GM19452 (cell line): ENCODE results near the gene PADI4.
"Not testable (repeated sequence)": the region's sequence is repeated elsewhere in the genome, so short reads cannot be mapped to it uniquely, and the experiment has no call there.

Source experiments
- ATAC-seq: cut with Tn5 transposase; IDR thresholded peaks from one replicate; pipeline ENCODE4 v1.9.1; 2021; ENCODE audit not compliant: unreplicated experiment

The PADI4 gene

GRCh38 chr1:17313530-17314309 lies 5.7 kb downstream of the PADI4 start:
- ATAC-seq = no peak

- no peak for ATAC-seq
Measured at GRCh38 chr1:17314491-17314971, 6.5 kb downstream of the PADI4 start.

- ATAC-seq = no peak
Measured at GRCh38 chr1:17315542-17316130, 7.6 kb downstream of the PADI4 start.

- ATAC-seq = no peak
Measured at GRCh38 chr1:17316704-17317103, 8.7 kb downstream of the PADI4 start.

- ATAC-seq = no peak
Measured at GRCh38 chr1:17318262-17318661, 10.3 kb downstream of the PADI4 start.

- ATAC-seq = no peak
Measured at GRCh38 chr1:17319561-17320350, 11.8 kb downstream of the PADI4 start.

- not testable (repeated sequence) for ATAC-seq
Measured at GRCh38 chr1:17321857-17322390, 13.9 kb downstream of the PADI4 start.

- no peak for ATAC-seq
Measured at GRCh38 chr1:17328855-17329254, 20.9 kb downstream of the PADI4 start.

GRCh38 chr1:17329610-17330009 lies 21.6 kb downstream of the PADI4 start:
- ATAC-seq = no peak

- ATAC-seq = no peak
Measured at GRCh38 chr1:17330856-17331255, 22.9 kb downstream of the PADI4 start.

- no peak for ATAC-seq
Measured at GRCh38 chr1:17333081-17333480, 25.1 kb downstream of the PADI4 start.

- ATAC-seq = no peak
Measured at GRCh38 chr1:17335821-17336710, 28.1 kb downstream of the PADI4 start.

- no peak for ATAC-seq
Measured at GRCh38 chr1:17338706-17339493, 30.9 kb downstream of the PADI4 start.

GRCh38 chr1:17339521-17339920 lies 31.5 kb downstream of the PADI4 start:
- no peak for ATAC-seq

- no peak for ATAC-seq
Measured at GRCh38 chr1:17340358-17340757, 32.4 kb downstream of the PADI4 start.

- no peak for ATAC-seq
Measured at GRCh38 chr1:17342014-17342441, 34.0 kb downstream of the PADI4 start.

GRCh38 chr1:17345506-17345905 lies 37.5 kb downstream of the PADI4 start:
- ATAC-seq = not testable (repeated sequence)

- no peak for ATAC-seq
Measured at GRCh38 chr1:17346046-17346789, 38.2 kb downstream of the PADI4 start.
